Heart right ventricle (tissue), 16 donors: ENCODE results near the gene TSHZ3. TPM values are rescaled to one million over a fixed set of nuclear protein-coding genes. Genes with fewer than 3 reads are reported as not detected.

ENCODE experiments used
- ATAC-seq, 8 donors: fragments of 200-7000 bp; cut with Tn5 transposase; one replicate each; pipeline ENCODE4 v1.9.1; 2020; ENCODE audit warnings: mild to moderate bottlenecking in 8 of 8, moderate library complexity in 8 of 8, moderate number of reproducible peaks in 1 of 8
- DNase-seq, 2 donors: peaks; one replicate each; pipeline ENCODE4 v3.0.0-alpha.2; 2020
- H3K27ac ChIP-seq, 10 donors: fragments of 200-600 bp; sonication (generic) in 2 of 10; one replicate each; pipeline versions ENCODE4 v1.5.0 to v1.8.0; 2020 to 2022; ENCODE audit warnings: mild to moderate bottlenecking in 3 of 10
- H3K27me3 ChIP-seq, 7 donors: fragments of 200-600 bp; one replicate each; pipeline ENCODE4 v1.8.0; 2021 to 2022; ENCODE audit warnings: mild to moderate bottlenecking in 2 of 7
- H3K36me3 ChIP-seq, 9 donors: fragments of 200-600 bp; sonication (generic) in 1 of 9; one replicate each; pipeline versions ENCODE4 v1.5.0 to v1.8.0; 2020 to 2022; ENCODE audit warnings: mild to moderate bottlenecking in 2 of 9
- H3K4me1 ChIP-seq, 9 donors: fragments of 200-600 bp; sonication (generic) in 1 of 9; one replicate each; pipeline versions ENCODE4 v1.5.0 to v1.8.0; 2020 to 2022; ENCODE audit warnings: mild to moderate bottlenecking in 4 of 9
- H3K4me3 ChIP-seq, 10 donors: fragments of 200-600 bp; sonication (generic) in 2 of 10; one replicate each; pipeline versions ENCODE4 v1.5.0 to v1.8.0; 2020 to 2022; ENCODE audit warnings: mild to moderate bottlenecking in 7 of 10, moderate library complexity in 2 of 10
- H3K9me3 ChIP-seq, 11 donors: fragments of 200-600 bp in 10 of 11; sonication (generic) in 2 of 11; one replicate each; pipeline versions ENCODE4 v1.5.0 to v1.8.0; 2013 to 2022; ENCODE audit warnings: mild to moderate bottlenecking in 2 of 11, control low read depth in 1 of 11, moderate library complexity in 1 of 11
- CTCF ChIP-seq, 9 donors: fragments of 200-600 bp; sonication (generic) in 2 of 9; IDR thresholded peaks; one replicate each; pipeline versions ENCODE4 v1.5.0 to v1.8.0; 2021 to 2022; ENCODE audit warnings: antibody characterized with exemption in 9 of 9, mild to moderate bottlenecking in 5 of 9, moderate library complexity in 1 of 9
- WGBS, 2 donors: extraction: QIAGEN DNeasy Blood & Tissue Kit; methylation state at CpG; one replicate each; pipeline ENCODE4 v1.1.7; 2013; ENCODE audit warnings: inconsistent platforms in 1 of 2; 5-methylcytosine and 5-hydroxymethylcytosine counted together
- intact Hi-C, 10 donors: fragments of 100-400 bp; cut with DNase I; formaldehyde crosslinking; loops; one replicate each; pipeline versions ENCODE4 v1.11.1 to v1.14.2; 2022
- polyA plus RNA-seq, 2 donors: library from polyadenylated mRNA; stranded (reverse); fragments of 200-250 nt; gene quantifications; one replicate each; pipeline ENCODE4 v1.2.3, GENCODE V29; 2013
- total RNA-seq, 10 donors: library from RNA; stranded (reverse); fragmentation: NEBNext Ultra II Directional in 3 of 10; extraction: Animal tissue kit (Norgen Biotek cat#: 25700) in 3 of 10; gene quantifications; one replicate each; pipeline versions ENCODE4 v1.2.1 to v1.2.4, GENCODE V29; 2021 to 2023
- donor health status: Arrhythmogenic right ventricular cardiomyopathy.
- donor health status: ischemic (EF 13 %, LVEDD 7.1; RV severe dilation, severe dysfunction).
- donor health status: healthy with polysubstance abuse.
- donor health status: DM: no; HTN: yes; CAD: no.
- donor health status: DM: no; HTN: no; CAD: no.
- donor health status: ischemic (EF 25% LVEDD 6.9; RV normal size, moderate dysfunction).
- donor health status: ischemic (EF 25% LVEDD 5.7; RV mildly dilated, moderate dysfunction).
- donor health status: healthy.
- donor health status: DM: yes; HTN: yes; CAD: no.
- donor health status: Ischemic cardiomyopathy.
- donor health status: ischemic (EF 35%, LVEDD 5.7; RV mildly dilated, moderate dysfunction).
- donor health status: nonischemic (EF 11% LVEDD 7.7; RV severe dilation, severe dysfunction).
- donor health status: DM: yes; HTN: yes; CAD: no.
- donor health status: PGD.
- donor health status: ischemic (EF 29% LVEDD 5.4; RV normal size, mild dysfunction).
- donor health status: nonischemic (EF 23%, LVEDD 6.1; RV moderate dilation, normal function).

Gene TSHZ3
- total and polyA plus RNA-seq, 12 donors: 1.7 to 5.0 (median 3.1) TPM

GRCh38 chr19:31296741-31297390 lies 52.4 kb downstream of the TSHZ3 start:
- ATAC-seq: no peak
- 87 to 94% methylated on average over 10 of the region's 10 CpGs for WGBS, 2 donors
- no peak for TF ChIP-seq CTCF (IDR thresholded peaks at IDR 0.05)
- H3K27ac ChIP-seq: no peak overlapping the region
- peaks cover 0 to 4% (median 0%) of the 10 kb centered on the region in 7 donors for H3K27me3 ChIP-seq
- H3K36me3 ChIP-seq: peaks cover 0 to 10% (median 0%) of the 10 kb centered on the region in 9 donors
- intact Hi-C loops: no loop called here
- no peaks in the 10 kb centered on the region for H3K4me1 ChIP-seq
- H3K4me3 ChIP-seq: no peak overlapping the region
- no peak for DNase-seq
- H3K9me3 ChIP-seq: no peaks in the 10 kb centered on the region

GRCh38 chr19:31294189-31294588 lies 55.0 kb downstream of the TSHZ3 start:
- Histone ChIP-seq H3K4me1 (no peaks in the 10 kb centered on the region), H3K27ac (no peak overlapping the region), H3K27me3 (peaks cover 0 to 4% (median 0%) of the 10 kb centered on the region in 7 donors), H3K9me3 (no peaks in the 10 kb centered on the region), H3K36me3 (peaks cover 0 to 10% (median 0%) of the 10 kb centered on the region in 9 donors), H3K4me3 (no peak overlapping the region)
- ATAC-seq (no peak), DNase-seq (no peak)
- WGBS, 2 donors: 96 to 99% methylated on average over 2 of the region's 2 CpGs
- TF ChIP-seq CTCF (IDR thresholded peaks at IDR 0.05): no peak
- intact Hi-C loops: no loop called here

- peaks cover 0 to 10% (median 0%) of the 10 kb centered on the region in 9 donors for H3K36me3 ChIP-seq
- no peaks in the 10 kb centered on the region for H3K27me3 ChIP-seq
- H3K4me3 ChIP-seq: no peak overlapping the region
- no peak for ATAC-seq
- intact Hi-C loops: no loop called here
- no peak for DNase-seq
- H3K4me1 ChIP-seq: no peaks in the 10 kb centered on the region
- no peaks in the 10 kb centered on the region for H3K9me3 ChIP-seq
- no peak overlapping the region for H3K27ac ChIP-seq
- 98 to 99% methylated on average over 2 of the region's 2 CpGs for WGBS, 2 donors
- no peak for TF ChIP-seq CTCF (IDR thresholded peaks at IDR 0.05)
These were observed 56.5 kb downstream of the TSHZ3 start for GRCh38 chr19:31292639-31293185.

- Histone ChIP-seq H3K27me3 (no peaks in the 10 kb centered on the region), H3K9me3 (no peaks in the 10 kb centered on the region), H3K4me3 (no peak overlapping the region), H3K36me3 (no peaks in the 10 kb centered on the region), H3K4me1 (peaks cover 0 to 8% (median 0%) of the 10 kb centered on the region in 9 donors), H3K27ac (no peak overlapping the region)
- intact Hi-C loops: no loop called here
- peak in 1 of 8 donors; percentile 33 for ATAC-seq
- WGBS, 2 donors: 66 to 74% methylated on average over 8 of the region's 8 CpGs
- TF ChIP-seq CTCF (IDR thresholded peaks at IDR 0.05): no peak
- DNase-seq: no peak
These were observed 58.2 kb downstream of the TSHZ3 start for GRCh38 chr19:31290931-31291590.
